ENCODE measurements around the gene LPA.
"Not testable (repeated sequence)": the region's sequence is repeated elsewhere in the genome, so short reads cannot be mapped to it uniquely, and the experiment has no call there.

Gene LPA

GRCh38 chr6:160661216-160661615 is 2.9 kb downstream of the LPA start:
- H3K27me3 ChIP-seq = no peaks in the 10 kb centered on the region
- H3K4me1 ChIP-seq = no peaks in the 10 kb centered on the region
- no peaks in the 10 kb centered on the region for H3K9me3 ChIP-seq
- intact Hi-C loops (cut with DNase I; ENCODE audit: low total_unique reads) = no loop called here
- no peak overlapping the region for H3K27ac ChIP-seq
- no peak overlapping the region for H3K4me3 ChIP-seq
- no peaks in the 10 kb centered on the region for H3K36me3 ChIP-seq
- TF ChIP-seq, protein P1, sequence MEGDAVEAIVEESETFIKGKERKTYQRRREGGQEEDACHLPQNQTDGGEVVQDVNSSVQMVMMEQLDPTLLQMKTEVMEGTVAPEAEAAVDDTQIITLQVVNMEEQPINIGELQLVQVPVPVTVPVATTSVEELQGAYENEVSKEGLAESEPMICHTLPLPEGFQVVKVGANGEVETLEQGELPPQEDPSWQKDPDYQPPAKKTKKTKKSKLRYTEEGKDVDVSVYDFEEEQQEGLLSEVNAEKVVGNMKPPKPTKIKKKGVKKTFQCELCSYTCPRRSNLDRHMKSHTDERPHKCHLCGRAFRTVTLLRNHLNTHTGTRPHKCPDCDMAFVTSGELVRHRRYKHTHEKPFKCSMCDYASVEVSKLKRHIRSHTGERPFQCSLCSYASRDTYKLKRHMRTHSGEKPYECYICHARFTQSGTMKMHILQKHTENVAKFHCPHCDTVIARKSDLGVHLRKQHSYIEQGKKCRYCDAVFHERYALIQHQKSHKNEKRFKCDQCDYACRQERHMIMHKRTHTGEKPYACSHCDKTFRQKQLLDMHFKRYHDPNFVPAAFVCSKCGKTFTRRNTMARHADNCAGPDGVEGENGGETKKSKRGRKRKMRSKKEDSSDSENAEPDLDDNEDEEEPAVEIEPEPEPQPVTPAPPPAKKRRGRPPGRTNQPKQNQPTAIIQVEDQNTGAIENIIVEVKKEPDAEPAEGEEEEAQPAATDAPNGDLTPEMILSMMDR (IDR thresholded peaks at IDR 0.05) = no peak
- DNase-seq = no peak

DNA sequence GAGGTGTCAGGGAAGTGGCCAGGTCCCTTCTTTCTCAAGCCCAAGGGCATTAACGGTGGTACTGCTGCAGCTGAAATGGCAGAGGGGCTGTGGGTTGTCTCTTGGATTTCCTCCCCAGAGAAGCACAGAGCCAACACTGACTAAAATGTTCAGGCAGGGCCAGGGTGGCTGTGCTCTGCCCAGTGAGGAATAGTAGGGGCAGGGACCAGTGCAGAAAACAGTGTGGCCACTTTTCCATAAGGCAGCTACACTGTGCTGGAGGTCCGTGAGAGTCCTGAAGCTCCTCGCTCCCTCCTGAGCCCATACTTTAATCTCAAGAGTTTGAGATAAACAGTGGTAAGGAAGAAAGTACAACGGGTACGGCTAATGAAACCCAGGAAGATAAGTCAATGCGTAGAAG is 4.5 kb downstream of the LPA start:
- H3K27ac ChIP-seq = no peak overlapping the region
- no peak for DNase-seq
- no peak overlapping the region for H3K4me3 ChIP-seq
- H3K27me3 ChIP-seq = no peaks in the 10 kb centered on the region
- H3K4me1 ChIP-seq = no peaks in the 10 kb centered on the region
- no peaks in the 10 kb centered on the region for H3K9me3 ChIP-seq
- intact Hi-C loops (cut with DNase I; ENCODE audit: low total_unique reads) = no loop called here
- TF ChIP-seq, protein P1 (IDR thresholded peaks at IDR 0.05) = no peak
- no peaks in the 10 kb centered on the region for H3K36me3 ChIP-seq

DNA sequence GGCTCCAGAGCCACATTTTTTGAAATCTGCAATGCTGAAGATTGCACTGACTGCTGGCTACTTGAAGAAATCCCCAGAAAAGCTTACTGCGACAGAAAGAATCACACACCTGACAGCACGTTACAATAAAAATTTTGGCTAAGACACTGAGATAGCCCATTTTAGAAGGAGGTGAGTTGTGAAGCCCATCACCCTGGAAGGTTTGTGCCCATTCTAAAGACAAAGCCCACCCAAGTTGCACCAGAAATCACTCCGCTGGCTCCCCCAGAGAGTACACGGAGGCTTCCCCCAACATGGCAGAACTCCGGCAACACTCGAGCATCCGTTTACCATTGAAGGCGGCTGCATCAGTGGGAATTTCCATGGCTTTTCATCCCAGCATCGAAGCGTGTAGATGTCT is 29.4 kb downstream of the LPA start:
- no peak overlapping the region for H3K27ac ChIP-seq
- H3K9me3 ChIP-seq = peaks cover 0 to 4% (median 0%) of the 10 kb centered on the region in 3 donors
- H3K27me3 ChIP-seq = no peaks in the 10 kb centered on the region
- TF ChIP-seq, protein P1 (IDR thresholded peaks at IDR 0.05) = no peak
- H3K4me3 ChIP-seq = no peak overlapping the region
- DNase-seq = no peak
- H3K4me1 ChIP-seq = no peaks in the 10 kb centered on the region
- H3K36me3 ChIP-seq = no peaks in the 10 kb centered on the region
- intact Hi-C loops (cut with DNase I; ENCODE audit: low total_unique reads) = no loop called here

DNA sequence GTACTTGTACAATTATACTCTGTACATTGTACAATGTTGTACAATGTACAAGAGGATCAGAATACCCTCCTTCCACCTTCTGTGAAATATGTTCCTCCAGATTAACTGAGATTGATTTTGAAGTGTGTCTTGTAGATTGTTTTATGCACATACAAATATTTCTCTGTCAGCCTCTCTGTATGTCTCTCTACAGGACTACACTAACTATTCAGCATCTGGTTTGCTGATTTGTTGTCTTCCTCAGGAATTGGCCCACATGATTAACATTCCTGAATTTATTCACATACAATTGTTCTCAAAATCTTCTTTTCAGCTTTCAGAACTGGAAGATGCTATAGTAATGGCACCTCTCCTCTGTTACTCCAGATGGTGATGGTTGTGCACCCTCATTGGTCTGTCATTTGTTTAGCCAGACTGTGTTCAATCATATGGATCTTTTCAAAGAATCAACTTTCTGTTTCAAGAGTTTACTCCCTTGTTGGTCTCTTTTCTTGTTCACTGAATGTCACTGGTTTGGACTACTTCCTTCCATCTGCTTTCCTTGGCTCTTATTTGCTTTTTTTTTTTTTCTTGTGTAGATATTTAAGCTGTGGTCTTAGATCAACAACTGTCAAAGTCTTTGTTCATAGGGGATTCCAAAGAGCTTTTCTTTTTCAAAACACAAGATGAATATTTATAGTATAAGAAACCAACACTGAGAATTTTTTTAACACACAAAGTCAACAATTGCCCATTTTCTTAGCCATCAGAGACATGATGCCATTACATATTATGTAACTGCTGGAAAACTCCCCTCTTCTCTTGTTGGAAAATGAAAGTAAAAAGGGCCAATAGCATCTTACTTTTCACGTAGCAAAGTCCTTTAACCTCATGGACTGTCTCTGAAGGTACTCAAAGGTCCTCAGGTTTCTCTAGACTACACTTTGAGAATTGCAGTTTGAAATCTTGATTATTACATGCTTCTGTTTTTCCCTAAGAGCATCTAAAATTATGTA is 67.9 kb downstream of the LPA start:
- intact Hi-C loops (cut with DNase I; ENCODE audit: low total_unique reads) = no loop called here
- Histone ChIP-seq H3K4me3 (no peak overlapping the region), H3K4me1 (peaks cover 0 to 11% (median 0%) of the 10 kb centered on the region in 4 donors), H3K36me3 (no peaks in the 10 kb centered on the region), H3K9me3 (no peaks in the 10 kb centered on the region), H3K27me3 (no peaks in the 10 kb centered on the region), H3K27ac (no peak overlapping the region)
- no peak for DNase-seq
- TF ChIP-seq, protein P1 (IDR thresholded peaks at IDR 0.05) = no peak

DNA sequence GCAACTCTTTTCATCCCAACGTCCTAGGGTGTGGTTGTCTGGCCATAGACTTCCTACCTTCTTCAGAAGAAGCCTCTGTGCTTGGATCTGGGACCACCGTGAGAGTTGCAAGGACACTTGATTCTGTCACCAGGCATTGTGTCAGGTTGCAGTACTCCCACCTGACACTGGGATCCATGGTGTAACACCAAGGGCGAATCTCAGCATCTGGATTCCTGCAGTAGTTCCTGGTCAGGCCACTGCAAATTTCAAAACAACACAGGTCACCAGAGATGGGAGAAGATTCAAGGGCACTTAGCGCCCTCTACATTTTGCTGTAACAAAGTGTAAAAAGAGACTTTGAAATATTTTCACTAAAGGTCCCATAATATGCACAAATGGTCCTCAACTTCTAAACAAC is 68.8 kb downstream of the LPA start:
- H3K27ac ChIP-seq; intact Hi-C loops (cut with DNase I; ENCODE audit: low total_unique reads); H3K27me3 ChIP-seq; H3K4me3 ChIP-seq; H3K9me3 ChIP-seq; DNase-seq; H3K36me3 ChIP-seq: not testable (repeated sequence)
- H3K4me1 ChIP-seq = peaks cover 0 to 11% (median 0%) of the 10 kb centered on the region in 4 donors

DNA sequence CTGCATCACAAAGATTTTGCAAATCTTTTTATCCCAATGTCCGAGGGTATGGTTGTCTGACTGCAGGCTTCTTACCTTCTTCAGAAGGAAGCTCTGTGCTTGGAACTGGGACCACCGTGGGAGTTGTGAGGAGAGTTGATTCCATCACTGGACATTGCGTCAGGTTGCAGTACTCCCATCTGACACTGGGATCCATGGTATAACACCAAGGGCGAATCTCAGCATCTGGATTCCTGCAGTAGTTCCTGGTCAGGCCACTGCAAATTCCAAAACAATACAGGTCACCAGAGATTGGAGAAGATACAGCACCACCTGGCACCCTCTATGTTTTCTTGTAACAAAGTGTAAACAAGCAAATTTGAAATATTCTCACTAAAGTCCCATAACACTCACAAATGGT is 77.7 kb downstream of the LPA start:
- TF ChIP-seq, protein P1 (IDR thresholded peaks at IDR 0.05) = no peak
- H3K9me3 ChIP-seq = no peaks in the 10 kb centered on the region
- intact Hi-C loops (cut with DNase I; ENCODE audit: low total_unique reads) = no loop called here
- no peaks in the 10 kb centered on the region for H3K27me3 ChIP-seq
- H3K36me3 ChIP-seq = no peaks in the 10 kb centered on the region
- no peak overlapping the region for H3K4me3 ChIP-seq
- H3K4me1 ChIP-seq = no peaks in the 10 kb centered on the region
- no peak for DNase-seq
- no peak overlapping the region for H3K27ac ChIP-seq

Data from tibial artery (tissue), 4 donors.